NCI-H510A treated with DMSO at 0.1 percent for 48 hours (cell line): ENCODE measurements around the gene GBA3.

Source experiments
- DNase-seq: peaks from one replicate; lab custom pipeline; 2025; lab: John Stamatoyannopoulos, UW

GBA3 gene

DNA sequence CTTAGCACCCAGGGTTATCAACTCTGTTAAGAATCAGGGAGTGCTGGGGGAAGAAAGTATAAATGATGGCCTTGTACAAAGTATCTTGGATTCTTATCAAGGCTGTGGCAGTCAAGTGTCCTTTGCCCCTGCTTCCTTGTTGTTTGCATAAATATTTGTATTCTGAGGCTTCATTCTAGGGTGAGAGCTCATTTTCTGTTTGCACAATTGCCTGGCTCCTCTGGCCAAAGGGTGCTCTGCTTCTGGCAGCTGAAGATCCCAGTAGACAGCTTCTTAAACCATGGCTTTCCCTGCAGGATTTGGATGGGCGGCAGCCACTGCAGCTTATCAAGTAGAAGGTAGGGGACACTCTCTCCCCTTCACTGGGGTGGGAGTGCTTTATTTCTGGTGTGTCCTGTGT lies at the start of gene GBA3:
Gene GBA3 (plus strand): TSS at position 202 of the 400 bp plus-strand sequence.
- no peak for DNase-seq

- no peak for DNase-seq
Observed at GRCh38 chr4:22643952-22644351, 48.8 kb upstream of the GBA3 start.

DNA sequence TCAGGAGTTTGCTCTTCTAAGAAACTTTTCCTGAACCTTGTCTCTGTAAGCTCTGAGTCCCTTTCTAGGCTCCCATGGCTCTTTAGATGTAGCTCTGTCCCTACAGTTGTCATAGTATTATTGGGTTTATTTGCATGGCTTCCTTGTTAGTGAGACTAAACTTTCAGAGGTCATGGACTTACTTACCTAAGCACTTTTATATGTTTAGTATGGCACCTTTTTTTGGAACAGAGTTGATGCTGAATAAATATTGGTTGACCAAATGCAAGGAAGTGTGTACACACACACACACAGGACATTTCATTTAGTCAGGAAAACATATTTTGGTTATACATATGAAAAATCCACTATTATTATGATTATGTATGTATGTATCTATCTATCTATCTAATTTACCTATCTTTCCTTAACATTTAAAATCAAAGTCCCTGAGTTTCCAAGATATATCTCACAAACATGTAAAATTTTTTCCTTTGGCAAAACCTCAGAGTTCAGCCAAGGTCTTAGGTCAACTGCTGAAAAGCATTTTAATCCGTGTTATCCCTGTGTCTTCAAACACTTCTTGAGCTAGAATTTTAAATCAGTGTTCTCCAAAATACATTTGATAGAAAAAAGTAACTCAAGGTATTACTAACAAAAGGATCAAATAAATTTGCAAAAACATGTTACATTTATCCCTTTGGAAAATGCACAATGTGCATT lies 47.1 kb upstream of the GBA3 start:
- no peak for DNase-seq

DNA sequence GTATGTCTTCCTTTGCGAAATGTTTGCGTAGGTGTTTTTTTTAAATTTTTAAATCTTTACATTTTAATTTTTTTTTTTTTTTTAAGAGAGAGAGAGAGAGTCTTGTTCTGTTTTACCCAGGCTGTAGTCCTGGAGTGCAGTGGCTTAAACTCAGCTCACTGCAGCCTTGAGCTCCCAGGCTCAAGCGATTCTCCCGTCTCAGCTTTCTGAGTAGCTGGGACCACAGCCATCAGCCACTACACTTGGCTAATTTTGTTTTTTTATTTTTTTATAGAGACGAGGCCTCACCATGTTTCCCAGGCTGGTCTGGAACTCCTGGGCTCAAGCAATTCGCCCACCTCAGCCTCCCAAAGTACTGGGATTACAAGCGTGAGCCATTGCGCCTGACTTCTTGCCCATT lies 43.7 kb upstream of the GBA3 start:
- DNase-seq = no peak

GRCh38 chr4:22650771-22651170 lies 42.0 kb upstream of the GBA3 start:
- DNase-seq = no peak

GRCh38 chr4:22653752-22654151 lies 39.0 kb upstream of the GBA3 start:
- no peak for DNase-seq

DNA sequence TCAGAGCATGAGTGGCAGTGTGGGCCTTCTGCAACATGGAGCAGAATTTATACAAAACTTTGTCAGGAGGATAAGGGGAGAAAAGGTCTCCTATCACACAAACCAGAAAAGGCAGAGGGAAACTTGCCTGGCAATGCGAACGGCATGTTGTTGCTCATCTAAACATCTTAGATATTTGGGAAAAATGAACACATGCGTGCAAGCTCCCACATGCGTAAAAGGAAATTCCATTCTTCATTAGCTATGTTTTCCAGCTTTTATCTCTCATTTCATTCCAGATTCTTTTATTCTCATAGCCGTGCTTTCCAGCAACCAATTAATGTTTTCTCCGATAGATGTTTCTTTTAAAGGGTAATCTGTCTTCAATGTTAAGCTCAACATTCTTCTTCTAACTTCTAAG lies 31.3 kb upstream of the GBA3 start:
- no peak for DNase-seq

GRCh38 chr4:22667332-22667940 lies 25.3 kb upstream of the GBA3 start:
- no peak for DNase-seq

- no peak for DNase-seq
Observed at GRCh38 chr4:22668301-22668700, 24.4 kb upstream of the GBA3 start.

GRCh38 chr4:22668702-22669101 lies 24.0 kb upstream of the GBA3 start:
- no peak for DNase-seq

GRCh38 chr4:22670956-22671355 lies 21.8 kb upstream of the GBA3 start:
- no peak for DNase-seq

DNA sequence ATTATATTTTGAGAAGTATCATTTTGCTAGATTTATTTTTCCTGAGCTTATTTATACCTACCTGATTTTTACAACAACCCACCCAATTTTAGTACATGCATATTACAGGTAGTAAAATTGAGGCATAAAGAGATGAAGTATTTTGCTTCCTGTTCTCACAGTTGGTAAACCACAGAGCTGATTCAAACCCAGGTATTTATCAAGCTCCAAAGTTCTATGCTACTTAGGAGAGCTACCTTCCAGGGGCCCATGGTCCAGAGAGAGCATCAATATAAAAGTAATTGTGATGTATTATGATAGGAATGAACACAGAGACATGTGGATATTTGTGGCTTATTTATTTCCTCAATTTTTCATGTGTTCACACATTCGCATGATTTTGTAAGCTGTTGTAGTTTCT lies 20.2 kb upstream of the GBA3 start:
- DNase-seq = no peak

DNA sequence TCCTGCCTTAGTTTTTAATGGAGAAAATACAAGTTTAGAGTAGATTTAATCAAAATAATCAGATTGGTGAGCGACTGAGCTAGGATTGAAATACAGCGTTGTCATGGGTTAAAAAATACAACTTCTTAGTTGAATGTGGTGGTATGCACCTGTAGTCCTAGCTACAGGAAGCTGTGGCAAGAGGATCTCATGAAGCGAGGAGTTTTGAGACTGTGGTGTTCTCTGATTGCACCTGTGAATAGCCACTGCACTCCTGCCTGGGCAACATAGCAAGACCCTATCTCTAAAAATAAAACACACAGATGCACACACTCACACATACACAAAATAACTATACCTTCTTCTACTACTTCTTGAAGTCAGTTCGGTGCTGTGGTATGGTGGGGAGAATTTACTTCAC lies 19.8 kb upstream of the GBA3 start:
- DNase-seq = no peak

- DNase-seq = no peak
Observed at GRCh38 chr4:22674700-22675099, 18.0 kb upstream of the GBA3 start.

GRCh38 chr4:22676063-22676462 lies 16.7 kb upstream of the GBA3 start:
- DNase-seq = no peak

GRCh38 chr4:22677780-22678179 lies 15.0 kb upstream of the GBA3 start:
- DNase-seq = no peak

DNA sequence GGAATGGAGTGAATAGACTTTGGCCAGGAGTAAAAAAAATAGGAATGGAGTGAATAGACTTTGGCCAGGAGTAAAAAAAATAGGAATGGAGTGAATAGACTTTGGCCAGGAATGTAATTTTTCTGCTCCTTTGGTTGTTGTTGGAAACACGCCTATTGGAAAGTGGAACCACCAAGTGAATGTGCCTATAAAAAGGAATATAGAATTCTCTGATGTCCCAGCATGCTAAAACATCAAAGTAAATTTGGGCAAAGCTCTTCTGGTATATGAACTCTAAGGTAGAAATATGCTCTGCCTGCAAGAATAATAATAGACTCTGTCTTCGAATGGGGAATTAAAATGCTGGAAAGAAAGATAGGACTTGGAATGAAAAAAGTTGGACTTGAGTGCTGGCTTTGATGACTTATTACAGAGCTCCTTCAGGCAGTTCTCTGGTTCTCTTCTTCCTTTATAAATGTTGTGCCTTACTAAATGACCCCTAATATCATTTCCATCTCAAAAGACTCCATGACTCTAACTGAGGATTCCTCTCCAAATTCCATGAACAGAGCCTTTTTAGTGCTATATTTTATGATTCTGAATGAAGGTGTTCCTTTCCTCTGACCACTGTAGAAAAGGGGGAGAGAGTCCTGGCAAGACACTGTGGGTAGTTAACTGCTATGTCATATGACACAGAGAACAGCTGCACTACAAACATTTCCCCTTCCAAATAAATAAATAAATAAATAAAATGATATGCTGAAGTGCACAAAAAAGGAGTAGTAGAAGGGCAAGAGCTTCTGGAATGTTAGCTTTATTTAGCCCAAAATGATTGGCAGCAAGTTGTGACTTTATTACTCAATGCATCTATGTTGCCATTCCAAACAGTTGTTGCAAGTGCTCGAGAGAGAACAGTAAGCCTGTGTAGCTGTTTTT lies 13.5 kb upstream of the GBA3 start:
- DNase-seq = no peak

GRCh38 chr4:22680065-22680642 lies 12.6 kb upstream of the GBA3 start:
- no peak for DNase-seq

- no peak for DNase-seq
Observed at GRCh38 chr4:22683726-22684125, 9.0 kb upstream of the GBA3 start.

DNA sequence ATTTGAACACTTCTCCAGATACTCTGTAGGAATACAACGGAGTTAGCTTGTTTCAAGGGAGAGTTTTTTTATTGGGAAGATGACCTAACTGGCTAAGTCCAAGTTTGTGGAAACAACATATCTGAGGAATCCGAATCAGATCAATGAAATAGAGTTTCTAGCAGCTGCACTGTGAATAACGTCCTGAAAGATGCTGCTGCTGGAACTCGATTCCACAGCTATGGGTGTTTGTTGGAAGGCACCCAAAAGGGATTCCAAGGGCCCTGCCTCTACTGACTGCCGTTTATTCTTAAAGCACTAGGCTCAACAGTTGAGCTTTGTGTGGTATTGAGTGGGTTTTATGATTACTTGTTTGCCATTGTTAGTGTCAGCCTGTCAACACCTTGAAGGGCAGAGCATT lies 6.6 kb upstream of the GBA3 start:
- DNase-seq = no peak

GRCh38 chr4:22688236-22688635 lies 4.5 kb upstream of the GBA3 start:
- DNase-seq = no peak

- no peak for DNase-seq
Observed at GRCh38 chr4:22689428-22689827, 3.3 kb upstream of the GBA3 start.

- no peak for DNase-seq
Observed at GRCh38 chr4:22695029-22695428, 2.3 kb downstream of the GBA3 start.
